Stomach smooth muscle (tissue), 2 donors: Measurements from ENCODE around the gene ARHGAP32.

ENCODE experiments used
- H3K27ac ChIP-seq: one replicate; pipeline ENCODE4 v1.7.0; 2013; ENCODE audit warnings: mild to moderate bottlenecking, low read length, inconsistent platforms
- H3K27me3 ChIP-seq, 2 donors: one replicate each; pipeline ENCODE4 v1.7.0; 2013; ENCODE audit warnings: low read length in 2 of 2; ENCODE audit not compliant: insufficient read depth in 2 of 2, control insufficient read depth in 1 of 2
- H3K36me3 ChIP-seq, 2 donors: one replicate each; pipeline ENCODE4 v1.7.0; 2013; ENCODE audit warnings: low read length in 2 of 2; ENCODE audit not compliant: control insufficient read depth in 2 of 2, insufficient read depth in 2 of 2
- H3K4me1 ChIP-seq: one replicate; pipeline ENCODE4 v1.7.0; 2013; ENCODE audit warnings: low read length; ENCODE audit not compliant: control insufficient read depth, insufficient read depth
- H3K4me3 ChIP-seq, 2 donors: one replicate each; pipeline ENCODE4 v1.7.0; 2013; ENCODE audit warnings: low read length in 2 of 2
- H3K9ac ChIP-seq, 2 donors: one replicate each; pipeline ENCODE4 v1.7.0; 2013; ENCODE audit warnings: low read length in 2 of 2, mild to moderate bottlenecking in 1 of 2
- H3K9me3 ChIP-seq, 2 donors: one replicate each; pipeline ENCODE4 v1.7.0; 2013; ENCODE audit warnings: low read length in 2 of 2; ENCODE audit not compliant: control insufficient read depth in 2 of 2
- donor health status: healthy.
- donor health status: Pancreatic carcinoma.

The ARHGAP32 gene

GRCh38 chr11:129115652-129116586, 76.2 kb downstream of the ARHGAP32 start:
- Histone ChIP-seq H3K4me3 (no peak overlapping the region), H3K4me1 (no peaks in the 10 kb centered on the region), H3K27ac (no peak overlapping the region), H3K36me3 (peaks cover 0 to 3% of the 10 kb centered on the region in 2 donors), H3K27me3 (no peaks in the 10 kb centered on the region), H3K9ac (no peak overlapping the region), H3K9me3 (no peaks in the 10 kb centered on the region)

GRCh38 chr11:129109701-129110100, 82.4 kb downstream of the ARHGAP32 start:
- no peak overlapping the region for H3K4me3 ChIP-seq
- H3K9ac ChIP-seq = no peak overlapping the region
- no peak overlapping the region for H3K27ac ChIP-seq
- H3K9me3 ChIP-seq = no peaks in the 10 kb centered on the region
- H3K36me3 ChIP-seq = peaks cover 0 to 3% of the 10 kb centered on the region in 2 donors
- H3K4me1 ChIP-seq = no peaks in the 10 kb centered on the region
- H3K27me3 ChIP-seq = no peaks in the 10 kb centered on the region

- Histone ChIP-seq H3K27me3 (no peaks in the 10 kb centered on the region), H3K9ac (no peak overlapping the region), H3K4me3 (no peak overlapping the region), H3K27ac (no peak overlapping the region), H3K4me1 (no peaks in the 10 kb centered on the region), H3K36me3 (peaks cover 0 to 3% of the 10 kb centered on the region in 2 donors), H3K9me3 (peaks cover 0 to 3% of the 10 kb centered on the region in 2 donors)
These were observed 85.3 kb downstream of the ARHGAP32 start for GRCh38 chr11:129106788-129107187.

GRCh38 chr11:129102756-129103155, 89.4 kb downstream of the ARHGAP32 start:
- Histone ChIP-seq H3K9ac (no peak overlapping the region), H3K4me3 (no peak overlapping the region), H3K9me3 (peaks cover 0 to 4% of the 10 kb centered on the region in 2 donors), H3K27me3 (no peaks in the 10 kb centered on the region), H3K27ac (no peak overlapping the region), H3K4me1 (no peaks in the 10 kb centered on the region), H3K36me3 (peaks cover 0 to 3% of the 10 kb centered on the region in 2 donors)

- no peak overlapping the region for H3K27ac ChIP-seq
- peaks cover 0 to 8% of the 10 kb centered on the region in 2 donors for H3K9me3 ChIP-seq
- no peak overlapping the region for H3K4me3 ChIP-seq
- H3K4me1 ChIP-seq = no peaks in the 10 kb centered on the region
- H3K36me3 ChIP-seq = peaks cover 0 to 3% of the 10 kb centered on the region in 2 donors
- no peaks in the 10 kb centered on the region for H3K27me3 ChIP-seq
- no peak overlapping the region for H3K9ac ChIP-seq
These were observed 89.9 kb downstream of the ARHGAP32 start for GRCh38 chr11:129102225-129102624.

- no peaks in the 10 kb centered on the region for H3K4me1 ChIP-seq
- H3K27me3 ChIP-seq = no peaks in the 10 kb centered on the region
- H3K9ac ChIP-seq = no peak overlapping the region
- H3K9me3 ChIP-seq = peaks cover 0 to 5% of the 10 kb centered on the region in 2 donors
- H3K27ac ChIP-seq = no peak overlapping the region
- H3K4me3 ChIP-seq = no peak overlapping the region
- H3K36me3 ChIP-seq = no peaks in the 10 kb centered on the region
These were observed 98.8 kb downstream of the ARHGAP32 start for GRCh38 chr11:129093283-129093682.

- no peaks in the 10 kb centered on the region for H3K27me3 ChIP-seq
- H3K9me3 ChIP-seq = peaks cover 0 to 3% of the 10 kb centered on the region in 2 donors
- H3K36me3 ChIP-seq = no peaks in the 10 kb centered on the region
- no peak overlapping the region for H3K9ac ChIP-seq
- H3K4me1 ChIP-seq = no peaks in the 10 kb centered on the region
- H3K27ac ChIP-seq = no peak overlapping the region
- H3K4me3 ChIP-seq = no peak overlapping the region
These were observed 102.1 kb downstream of the ARHGAP32 start for GRCh38 chr11:129090056-129090455.

- Histone ChIP-seq H3K4me1 (no peaks in the 10 kb centered on the region), H3K9me3 (peaks cover 0 to 3% of the 10 kb centered on the region in 2 donors), H3K27ac (no peak overlapping the region), H3K36me3 (no peaks in the 10 kb centered on the region), H3K4me3 (no peak overlapping the region), H3K27me3 (no peaks in the 10 kb centered on the region), H3K9ac (no peak overlapping the region)
These were observed 102.8 kb downstream of the ARHGAP32 start for GRCh38 chr11:129089279-129089678.

GRCh38 chr11:129086976-129087375, 105.1 kb downstream of the ARHGAP32 start:
- H3K36me3 ChIP-seq = no peaks in the 10 kb centered on the region
- H3K9me3 ChIP-seq = peaks cover 0 to 6% of the 10 kb centered on the region in 2 donors
- H3K4me3 ChIP-seq = no peak overlapping the region
- no peaks in the 10 kb centered on the region for H3K27me3 ChIP-seq
- no peak overlapping the region for H3K27ac ChIP-seq
- no peak overlapping the region for H3K9ac ChIP-seq
- no peaks in the 10 kb centered on the region for H3K4me1 ChIP-seq

- Histone ChIP-seq H3K36me3 (peaks cover 0 to 3% of the 10 kb centered on the region in 2 donors), H3K4me3 (no peak overlapping the region), H3K27ac (no peak overlapping the region), H3K27me3 (no peaks in the 10 kb centered on the region), H3K4me1 (no peaks in the 10 kb centered on the region), H3K9me3 (no peaks in the 10 kb centered on the region), H3K9ac (no peak overlapping the region)
These were observed 114.9 kb downstream of the ARHGAP32 start for GRCh38 chr11:129077191-129077590.

GRCh38 chr11:129075757-129076156, 116.4 kb downstream of the ARHGAP32 start:
- Histone ChIP-seq H3K36me3 (peaks cover 0 to 3% of the 10 kb centered on the region in 2 donors), H3K4me1 (no peaks in the 10 kb centered on the region), H3K9me3 (no peaks in the 10 kb centered on the region), H3K27ac (no peak overlapping the region), H3K9ac (no peak overlapping the region), H3K27me3 (no peaks in the 10 kb centered on the region), H3K4me3 (no peak overlapping the region)
